T-helper 2 cell treated with Interferon-gamma antibody and Interleukin-4, amounts not matched to agents 100 ng/mL and 5 ng/mL, for 36 hours (primary cell): Measurements from ENCODE around the gene NFIX. TPM values are rescaled to one million over a fixed set of nuclear protein-coding genes. Genes with fewer than 3 reads are reported as not detected.

Experiments
- intact Hi-C: fragments of 100-400 bp; cut with micrococcal nuclease; formaldehyde crosslinking; loops from one replicate; pipeline ENCODE4 v1.15.1; 2023
- total RNA-seq: library from RNA; stranded (reverse); gene quantifications from 2 replicates; pipeline ENCODE4 v1.2.3, GENCODE V29; 2022

Gene NFIX
- total RNA-seq, 1 donor from 2014 or later: 1.3 TPM

- intact Hi-C loops: no loop called here
These were observed 75.3 kb downstream of the NFIX start for GRCh38 chr19:13070425-13071140.

GRCh38 chr19:13071444-13072187, 76.3 kb downstream of the NFIX start:
- intact Hi-C loops: no loop called here

GRCh38 chr19:13072188-13072908, 77.1 kb downstream of the NFIX start:
- intact Hi-C loops: no loop called here

GRCh38 chr19:13073263-13073662, 78.0 kb downstream of the NFIX start:
- intact Hi-C loops: no loop called here

GRCh38 chr19:13074378-13074777, 79.1 kb downstream of the NFIX start:
- intact Hi-C loops: no loop called here

- intact Hi-C loops: no loop called here
These were observed 81.0 kb downstream of the NFIX start for GRCh38 chr19:13076320-13076719.

- intact Hi-C loops: no loop called here
These were observed 81.5 kb downstream of the NFIX start for GRCh38 chr19:13076787-13077186.

- intact Hi-C loops: no loop called here
These were observed 82.0 kb downstream of the NFIX start for GRCh38 chr19:13077240-13077639.

- intact Hi-C loops: no loop called here
These were observed 83.1 kb downstream of the NFIX start for GRCh38 chr19:13078381-13078780.

- intact Hi-C loops: no loop called here
These were observed 83.7 kb downstream of the NFIX start for GRCh38 chr19:13078897-13079541.

GRCh38 chr19:13079542-13079986, 84.3 kb downstream of the NFIX start:
- intact Hi-C loops: no loop called here

GRCh38 chr19:13082192-13083007, 87.1 kb downstream of the NFIX start:
- intact Hi-C loops: no loop called here

- intact Hi-C loops: no loop called here
These were observed 87.7 kb downstream of the NFIX start for GRCh38 chr19:13083008-13083404.

- intact Hi-C loops: no loop called here
These were observed 88.4 kb downstream of the NFIX start for GRCh38 chr19:13083627-13084026.

- intact Hi-C loops: no loop called here
These were observed 90.4 kb downstream of the NFIX start for GRCh38 chr19:13085666-13086065.

- intact Hi-C loops: no loop called here
These were observed 91.1 kb downstream of the NFIX start for GRCh38 chr19:13086341-13086740.

- intact Hi-C loops: no loop called here
These were observed 92.0 kb downstream of the NFIX start for GRCh38 chr19:13087295-13087694.

- intact Hi-C loops: no loop called here
These were observed 92.7 kb downstream of the NFIX start for GRCh38 chr19:13087795-13088537.

GRCh38 chr19:13089139-13089856, 94.0 kb downstream of the NFIX start:
- intact Hi-C loops: no loop called here
